ENCODE measurements around the gene PPM1L. TPM values are rescaled to one million over a fixed set of nuclear protein-coding genes. Genes with fewer than 3 reads are reported as not detected.

PPM1L gene
- total and polyA plus RNA-seq, 2 donors (not counting 1 experiment from before 2014, with no cell fraction given): 1.1 to 12.0 TPM

DNA sequence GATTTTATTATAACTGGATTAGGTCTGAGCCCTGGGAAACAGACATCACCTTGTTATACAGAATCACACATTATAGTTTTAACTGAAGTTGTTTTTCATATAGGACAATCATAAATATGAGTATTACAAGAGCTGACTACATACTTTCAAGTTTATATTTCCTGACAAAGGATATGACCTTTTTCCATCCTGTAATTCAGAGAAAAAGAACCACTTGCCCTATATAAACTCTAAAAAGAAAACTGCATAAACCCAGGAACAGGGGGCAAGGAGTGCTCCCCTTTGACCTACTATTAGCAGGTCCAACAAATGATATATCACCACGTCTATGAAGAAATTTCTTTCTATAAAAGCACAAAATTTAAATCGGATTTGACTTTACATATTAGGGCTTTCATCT, 328.2 kb downstream of the PPM1L start:
- no peak for TF ChIP-seq EZH2 (IDR thresholded peaks at IDR 0.05; ENCODE audit: borderline replicate concordance, insufficient read depth, low read depth, low read length, poor library complexity, severe bottlenecking)
- no peak for TF ChIP-seq CTCF (IDR thresholded peaks at IDR 0.05)
- Histone ChIP-seq H3K4me3 (ENCODE audit: control extremely low read depth in 1 of 5, extremely low read depth in 1 of 5, insufficient read depth in 1 of 5, low read depth in 2 of 5, low read length in 4 of 5) (no peak overlapping the region), H2AFZ (ENCODE audit: insufficient read depth, low read depth, low read length, poor library complexity, severe bottlenecking) (no peak overlapping the region), H3K9ac (ENCODE audit: low read length) (no peak overlapping the region), H3K27ac (ENCODE audit: low read length in 2 of 2) (no peak overlapping the region), H4K20me1 (ENCODE audit: control insufficient read depth, insufficient read depth, low read length, poor library complexity, severe bottlenecking) (no peaks in the 10 kb centered on the region), H3K4me2 (replicated peaks; ENCODE audit: low read depth, low read length, poor library complexity, severe bottlenecking) (no peak overlapping the region), H3K79me2 (ENCODE audit: control insufficient read depth, insufficient read depth, low read length) (no peaks in the 10 kb centered on the region), H3K9me3 (ENCODE audit: control extremely low read depth in 1 of 3, control insufficient read depth in 2 of 3, insufficient read depth in 1 of 3, low read length in 2 of 3) (no peaks in the 10 kb centered on the region), H3K27me3 (replicated peaks in 1 of 4; ENCODE audit: control extremely low read depth in 1 of 4, control insufficient read depth in 3 of 4, insufficient read depth in 4 of 4, low read length in 3 of 4) (no peaks in the 10 kb centered on the region), H3K4me1 (ENCODE audit: control insufficient read depth in 2 of 2, insufficient read depth in 2 of 2, low read length in 2 of 2) (peaks cover 5 to 8% of the 10 kb centered on the region in 2 donors), H3K36me3 (replicated peaks in 1 of 2; ENCODE audit: control extremely low read depth in 1 of 2, control insufficient read depth in 1 of 2, extremely low read depth in 1 of 2, insufficient read depth in 2 of 2, low read length in 1 of 2) (no peaks in the 10 kb centered on the region)
- Mint-ChIP-seq H3K4me3 (no peak overlapping the region), H3K4me1 (peaks cover 5% of the 10 kb centered on the region), H3K27me3 (no peaks in the 10 kb centered on the region), H3K27ac (no peak overlapping the region), H3K9me3 (ENCODE audit: insufficient read depth) (no peaks in the 10 kb centered on the region)
- ATAC-seq (ENCODE audit: low read depth): no peak
- ChIA-PET POLR2A (no interaction called here), CTCF (no interaction called here)
- no peak for DNase-seq
- intact Hi-C loops (cut with micrococcal nuclease): no loop called here
- 100% methylated on average over 1 of the region's 2 CpGs for WGBS (ENCODE audit: insufficient coverage)

- Mint-ChIP-seq H3K9me3 (ENCODE audit: insufficient read depth) (no peaks in the 10 kb centered on the region), H3K27me3 (no peaks in the 10 kb centered on the region), H3K4me1 (no peaks in the 10 kb centered on the region), H3K4me3 (no peak overlapping the region), H3K27ac (no peak overlapping the region)
- ChIA-PET POLR2A (no interaction called here), CTCF (no interaction called here)
- H3K4me1 ChIP-seq (ENCODE audit: control insufficient read depth in 2 of 2, insufficient read depth in 2 of 2, low read length in 2 of 2): no peaks in the 10 kb centered on the region
- H3K9ac ChIP-seq (ENCODE audit: low read length): no peak overlapping the region
- H3K79me2 ChIP-seq (ENCODE audit: control insufficient read depth, insufficient read depth, low read length): no peaks in the 10 kb centered on the region
- no peak overlapping the region for H3K27ac ChIP-seq (ENCODE audit: low read length in 2 of 2)
- H3K36me3 ChIP-seq (replicated peaks in 1 of 2; ENCODE audit: control extremely low read depth in 1 of 2, control insufficient read depth in 1 of 2, extremely low read depth in 1 of 2, insufficient read depth in 2 of 2, low read length in 1 of 2): no peaks in the 10 kb centered on the region
- H3K9me3 ChIP-seq (ENCODE audit: control extremely low read depth in 1 of 3, control insufficient read depth in 2 of 3, insufficient read depth in 1 of 3, low read length in 2 of 3): no peaks in the 10 kb centered on the region
- DNase-seq (no peak), ATAC-seq (ENCODE audit: low read depth) (no peak)
- H3K4me3 ChIP-seq (ENCODE audit: control extremely low read depth in 1 of 5, extremely low read depth in 1 of 5, insufficient read depth in 1 of 5, low read depth in 2 of 5, low read length in 4 of 5): no peak overlapping the region
- H4K20me1 ChIP-seq (ENCODE audit: control insufficient read depth, insufficient read depth, low read length, poor library complexity, severe bottlenecking): no peaks in the 10 kb centered on the region
- no peak overlapping the region for H3K4me2 ChIP-seq (replicated peaks; ENCODE audit: low read depth, low read length, poor library complexity, severe bottlenecking)
- intact Hi-C loops (cut with micrococcal nuclease): no loop called here
- TF ChIP-seq CTCF (IDR thresholded peaks at IDR 0.05): no peak
- no peak for TF ChIP-seq EZH2 (IDR thresholded peaks at IDR 0.05; ENCODE audit: borderline replicate concordance, insufficient read depth, low read depth, low read length, poor library complexity, severe bottlenecking)
- no peak overlapping the region for H2AFZ ChIP-seq (ENCODE audit: insufficient read depth, low read depth, low read length, poor library complexity, severe bottlenecking)
- H3K27me3 ChIP-seq (replicated peaks in 1 of 4; ENCODE audit: control extremely low read depth in 1 of 4, control insufficient read depth in 3 of 4, insufficient read depth in 4 of 4, low read length in 3 of 4): no peaks in the 10 kb centered on the region
Observed at GRCh38 chr3:161093895-161094294, 337.9 kb downstream of the PPM1L start.

All from B cell (primary cell).